ENCODE results near the gene MAP4K4.

MAP4K4 gene

DNA sequence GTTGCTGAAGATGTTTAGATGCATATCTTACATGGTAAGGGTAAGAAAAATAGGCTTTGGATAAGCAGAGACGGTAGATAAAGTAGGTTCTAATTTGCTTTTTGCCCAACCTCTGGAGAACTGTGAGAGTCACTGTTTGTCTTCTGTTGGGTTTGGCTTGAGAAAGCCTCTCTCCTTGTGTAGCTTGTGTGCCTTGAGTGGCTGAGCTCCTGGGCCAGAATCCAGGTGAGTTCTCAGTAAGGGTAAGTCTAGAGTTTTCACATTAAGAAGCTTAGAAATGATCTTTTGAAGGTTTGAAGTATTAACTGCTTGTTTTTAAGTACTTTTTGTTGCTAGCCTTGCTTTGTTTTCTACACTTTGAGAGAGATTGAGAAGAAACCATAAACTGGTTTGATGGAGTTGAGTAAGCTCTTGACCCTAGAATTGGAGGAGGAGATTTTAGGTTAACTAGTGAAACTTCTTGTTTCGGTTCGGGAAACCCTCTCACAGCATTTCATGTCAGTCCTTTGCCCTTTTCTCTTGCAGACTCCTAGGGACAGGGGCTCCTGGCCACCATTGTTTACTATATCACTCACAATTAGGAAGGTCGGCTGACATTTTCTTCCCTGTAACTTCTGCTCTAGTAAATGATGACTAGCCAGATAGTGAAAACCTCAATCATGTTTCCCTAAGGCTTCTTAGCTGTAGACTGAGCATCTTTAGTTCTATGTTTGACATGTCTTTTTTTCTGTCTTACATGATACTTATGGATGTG is 26.0 kb downstream of the MAP4K4 start:
- no peak for DNase-seq (ENCODE audit: low spot score)

GRCh38 chr2:101724125-101724474 is 26.6 kb downstream of the MAP4K4 start:
- DNase-seq (ENCODE audit: low spot score) = no peak

- no peak for DNase-seq (ENCODE audit: low spot score)
Observed at GRCh38 chr2:101725038-101725437, 27.5 kb downstream of the MAP4K4 start.

DNA sequence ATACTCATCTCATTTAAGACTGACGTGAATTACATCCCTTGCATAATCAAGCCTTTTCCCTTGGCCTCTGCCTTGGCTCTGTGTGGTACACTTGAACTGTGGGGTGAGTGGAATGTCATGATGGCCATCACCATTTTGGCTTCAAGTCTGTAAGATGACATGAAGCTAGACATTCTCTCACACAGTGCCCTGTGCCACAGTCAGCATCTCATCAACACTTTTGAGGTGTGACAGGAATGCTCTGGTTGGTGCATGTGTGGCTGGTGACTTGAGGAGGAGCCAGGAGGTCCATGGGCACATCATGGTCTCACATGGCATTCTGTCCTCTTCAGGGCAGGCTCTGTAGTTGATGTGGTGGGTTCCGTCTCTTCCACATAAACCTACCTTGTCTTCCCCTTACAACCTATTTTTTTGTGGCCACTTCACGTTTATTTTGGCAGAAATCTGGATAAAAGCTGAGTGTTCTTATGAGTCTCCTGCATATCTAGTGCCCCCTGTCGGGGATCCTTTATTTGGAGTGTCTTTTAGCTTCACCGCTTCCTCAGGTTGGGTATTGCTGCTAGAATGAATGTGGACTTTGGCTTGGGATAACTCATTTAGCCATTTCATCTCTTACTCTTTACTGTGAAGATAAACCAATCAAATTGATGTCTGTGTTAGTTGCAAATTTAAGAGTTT is 28.1 kb downstream of the MAP4K4 start:
- no peak for DNase-seq (ENCODE audit: low spot score)

GRCh38 chr2:101728865-101729264 is 31.4 kb downstream of the MAP4K4 start:
- no peak for DNase-seq (ENCODE audit: low spot score)

- no peak for DNase-seq (ENCODE audit: low spot score)
Observed at GRCh38 chr2:101729521-101730190, 32.1 kb downstream of the MAP4K4 start.

- no peak for DNase-seq (ENCODE audit: low spot score)
Observed at GRCh38 chr2:101731221-101732054, 33.9 kb downstream of the MAP4K4 start.

GRCh38 chr2:101732199-101732598 is 34.7 kb downstream of the MAP4K4 start:
- DNase-seq (ENCODE audit: low spot score) = no peak

- DNase-seq (ENCODE audit: low spot score) = no peak
Observed at GRCh38 chr2:101732773-101733256, 35.3 kb downstream of the MAP4K4 start.

- no peak for DNase-seq (ENCODE audit: low spot score)
Observed at GRCh38 chr2:101733257-101733993, 35.9 kb downstream of the MAP4K4 start.

- no peak for DNase-seq (ENCODE audit: low spot score)
Observed at GRCh38 chr2:101734505-101735165, 37.1 kb downstream of the MAP4K4 start.

DNA sequence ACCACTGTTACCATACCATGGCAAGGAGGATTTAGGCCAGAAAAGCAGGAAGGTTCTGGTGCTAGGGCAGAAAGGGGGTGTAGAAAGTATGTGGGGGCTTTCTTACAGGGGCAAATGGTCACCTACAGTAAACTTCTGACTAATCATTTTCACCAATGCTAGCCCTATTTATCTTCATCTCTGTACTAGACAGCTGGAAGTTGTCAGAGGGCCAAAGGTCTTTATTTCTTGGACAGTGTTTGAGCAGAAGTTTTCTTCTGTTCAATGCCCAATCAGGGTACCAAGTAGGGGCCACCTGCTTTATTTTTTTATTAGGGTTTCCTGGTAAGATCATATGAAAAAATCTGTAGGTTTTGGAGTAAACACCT is 37.6 kb downstream of the MAP4K4 start:
- no peak for DNase-seq (ENCODE audit: low spot score)

DNA sequence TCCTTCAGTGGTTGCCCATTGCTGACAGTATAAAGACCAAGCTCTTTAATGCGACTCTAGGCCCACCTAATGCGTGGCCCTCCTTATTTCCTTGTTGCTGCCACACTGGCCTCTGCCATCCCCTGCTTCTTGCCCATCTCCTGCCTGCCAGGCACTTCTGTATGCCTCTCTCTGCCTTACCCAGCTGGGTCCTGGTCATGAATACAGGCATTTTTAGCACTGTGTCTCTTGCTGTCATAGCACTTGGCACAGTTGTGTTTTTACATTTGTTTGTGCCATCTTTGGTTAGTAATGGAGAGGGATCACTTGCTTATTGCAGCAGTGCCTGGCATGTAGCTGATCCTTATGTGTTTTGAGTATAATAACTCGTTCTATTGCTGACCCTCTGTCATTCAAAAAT is 38.7 kb downstream of the MAP4K4 start:
- no peak for DNase-seq (ENCODE audit: low spot score)

GRCh38 chr2:101736861-101737291 is 39.4 kb downstream of the MAP4K4 start:
- no peak for DNase-seq (ENCODE audit: low spot score)

GRCh38 chr2:101737478-101738255 is 40.2 kb downstream of the MAP4K4 start:
- no peak for DNase-seq (ENCODE audit: low spot score)

DNA sequence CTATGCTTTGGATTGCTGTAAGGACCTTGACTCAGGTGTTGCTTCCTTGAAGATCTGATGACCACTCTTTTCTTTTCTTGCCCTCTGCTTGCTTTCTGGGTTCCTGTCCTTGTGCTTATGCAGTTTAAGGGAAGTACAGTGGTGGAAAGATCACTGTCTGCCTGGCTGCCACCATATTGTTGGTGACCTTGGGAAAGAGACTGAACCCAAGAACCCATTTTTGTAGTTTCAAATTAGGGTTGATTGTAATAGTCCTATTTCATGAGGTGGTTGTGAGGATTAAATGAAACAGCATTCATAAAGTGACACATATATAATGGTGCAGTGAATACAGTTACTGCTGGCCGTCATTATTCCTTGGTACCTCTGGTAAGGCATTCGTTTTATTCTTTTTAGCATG is 41.1 kb downstream of the MAP4K4 start:
- DNase-seq (ENCODE audit: low spot score) = no peak

GRCh38 chr2:101740555-101740964 is 43.1 kb downstream of the MAP4K4 start:
- no peak for DNase-seq (ENCODE audit: low spot score)

DNA sequence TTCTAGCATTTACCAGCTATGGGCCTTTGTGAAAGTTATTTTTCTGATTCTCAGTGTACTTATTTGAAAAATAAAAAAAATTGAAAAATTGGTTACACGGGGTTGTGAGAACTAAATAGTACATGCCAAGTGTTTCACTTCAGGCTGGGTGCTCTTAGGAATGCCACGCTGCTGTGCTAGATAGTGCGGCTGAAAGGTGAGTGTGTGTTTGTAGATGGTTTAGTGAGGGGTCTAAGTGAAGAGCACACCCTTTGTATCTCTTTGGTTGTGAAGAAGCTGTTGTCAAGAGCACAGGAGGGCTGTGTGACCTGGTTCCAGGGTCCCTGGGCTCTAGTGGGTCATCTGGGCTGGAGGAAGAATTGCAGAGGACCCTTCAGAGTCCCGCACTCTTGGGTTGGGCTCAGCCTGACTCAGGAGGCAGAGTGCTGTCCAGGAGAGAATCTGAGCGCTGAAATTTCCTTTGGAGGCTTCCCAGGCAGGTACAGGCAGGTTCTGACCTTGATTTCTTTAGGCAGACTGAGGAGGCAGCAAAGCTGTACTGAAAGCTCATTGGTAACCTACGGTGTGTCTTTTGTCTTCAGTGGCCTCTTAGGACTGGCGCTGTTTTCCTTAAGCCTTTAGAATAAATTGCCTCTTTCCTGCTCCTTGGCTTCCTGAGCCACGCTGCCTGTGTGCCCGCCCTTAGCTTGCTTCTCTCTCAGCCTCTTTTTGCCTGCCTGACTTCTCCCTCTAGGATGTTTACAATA is 44.4 kb downstream of the MAP4K4 start:
- no peak for DNase-seq (ENCODE audit: low spot score)

DNA sequence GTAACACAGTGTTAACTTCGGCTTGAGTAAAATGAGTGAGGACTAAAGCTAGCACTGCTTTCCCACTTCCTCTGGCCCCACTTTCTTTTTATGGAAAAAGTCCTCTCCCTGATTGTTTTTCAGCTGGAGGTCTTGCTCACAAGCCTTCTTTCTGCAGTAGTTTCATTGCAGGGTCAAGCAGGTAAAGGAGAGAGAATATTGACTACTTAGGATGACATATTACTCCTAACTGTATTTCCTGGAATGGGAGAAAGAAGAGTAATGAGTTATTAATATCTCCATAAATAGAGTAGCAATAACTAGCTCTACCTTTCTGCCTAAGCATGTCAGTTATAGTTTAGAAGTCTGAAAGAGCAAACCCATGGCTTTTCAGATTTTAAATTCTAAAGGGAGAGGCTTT is 45.0 kb downstream of the MAP4K4 start:
- DNase-seq (ENCODE audit: low spot score) = no peak

Data from CD4-positive, alpha-beta T cell treated with Interleukin-15 for 4 hours (primary cell).